CD4-positive, alpha-beta T cell treated with Interleukin-15 for 4 hours (primary cell): ENCODE results near the gene HLA-DQA1.
"Not testable (repeated sequence)": the region's sequence is repeated elsewhere in the genome, so short reads cannot be mapped to it uniquely, and the experiment has no call there.

Experiments
- DNase-seq: peaks from one replicate; pipeline ENCODE4 v3.0.0-alpha.2; 2020; ENCODE audit warnings: low spot score

HLA-DQA1 gene

GRCh38 chr6:32659856-32660595 is 22.8 kb downstream of the HLA-DQA1 start:
- DNase-seq, result no peak

DNA sequence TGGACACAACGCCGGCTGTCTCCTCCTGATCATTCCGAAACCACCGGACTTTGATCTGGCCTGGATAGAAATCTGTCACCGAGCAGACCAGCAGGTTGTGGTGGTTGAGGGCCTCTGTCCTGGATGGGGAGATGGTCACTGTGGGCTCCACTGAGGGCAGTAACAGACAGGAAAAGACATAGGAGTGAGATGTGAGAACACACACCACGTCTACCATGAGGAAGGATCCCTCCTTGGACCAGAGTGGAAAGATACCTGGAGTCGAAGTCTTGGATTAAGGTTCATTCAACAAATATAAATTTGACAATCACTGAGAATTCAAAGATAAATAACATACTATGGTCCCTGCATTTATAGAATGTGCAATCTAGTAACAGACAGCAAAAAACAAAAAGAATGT is 24.9 kb downstream of the HLA-DQA1 start:
- DNase-seq, result no peak

DNA sequence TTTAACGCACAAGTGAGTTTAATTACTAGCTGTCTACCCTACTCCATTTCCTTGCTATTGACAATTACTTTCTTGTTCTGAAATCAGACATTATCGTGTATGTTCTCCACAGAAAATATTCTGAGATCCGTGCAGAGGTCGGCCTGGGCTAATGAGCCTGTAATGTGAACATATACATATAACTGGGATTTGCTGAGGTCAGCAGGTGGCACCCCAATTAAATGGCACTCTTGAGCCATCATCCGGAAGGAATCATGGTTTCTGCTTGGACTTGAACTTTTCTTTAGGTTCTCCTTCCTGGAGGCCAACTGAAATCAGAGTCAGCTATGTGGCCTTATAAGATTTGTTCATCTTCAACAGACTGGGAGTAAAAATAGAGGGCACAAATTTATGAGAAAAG is 25.6 kb downstream of the HLA-DQA1 start:
- no peak for DNase-seq

- DNase-seq, result no peak
Observed at GRCh38 chr6:32664354-32664753, 27.1 kb downstream of the HLA-DQA1 start.

DNA sequence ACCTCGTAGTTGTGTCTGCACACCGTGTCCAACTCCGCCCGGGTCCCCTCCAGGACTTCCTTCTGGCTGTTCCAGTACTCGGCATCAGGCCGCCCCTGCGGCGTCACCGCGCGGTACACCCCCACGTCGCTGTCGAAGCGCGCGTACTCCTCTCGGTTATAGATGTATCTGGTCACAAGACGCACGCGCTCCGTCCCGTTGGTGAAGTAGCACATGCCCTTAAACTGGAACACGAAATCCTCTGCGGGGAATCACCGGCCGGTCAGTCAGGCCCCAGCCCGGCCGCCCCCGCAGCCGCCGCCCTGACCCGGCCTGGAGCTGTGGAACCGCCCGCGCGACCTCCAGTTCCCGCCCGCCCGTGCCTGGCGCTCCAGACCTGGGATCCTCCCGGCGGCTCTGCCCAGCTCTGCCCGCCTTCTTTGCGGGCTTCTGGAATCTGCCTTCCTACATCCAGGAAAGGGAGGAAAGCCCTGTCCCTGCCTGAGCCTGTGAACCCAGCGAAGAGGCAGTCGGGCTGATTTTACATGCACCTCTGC is 27.7 kb downstream of the HLA-DQA1 start:
- peak; percentile 26 for DNase-seq

- no peak for DNase-seq
Observed at GRCh38 chr6:32665661-32666060, 28.5 kb downstream of the HLA-DQA1 start.

DNA sequence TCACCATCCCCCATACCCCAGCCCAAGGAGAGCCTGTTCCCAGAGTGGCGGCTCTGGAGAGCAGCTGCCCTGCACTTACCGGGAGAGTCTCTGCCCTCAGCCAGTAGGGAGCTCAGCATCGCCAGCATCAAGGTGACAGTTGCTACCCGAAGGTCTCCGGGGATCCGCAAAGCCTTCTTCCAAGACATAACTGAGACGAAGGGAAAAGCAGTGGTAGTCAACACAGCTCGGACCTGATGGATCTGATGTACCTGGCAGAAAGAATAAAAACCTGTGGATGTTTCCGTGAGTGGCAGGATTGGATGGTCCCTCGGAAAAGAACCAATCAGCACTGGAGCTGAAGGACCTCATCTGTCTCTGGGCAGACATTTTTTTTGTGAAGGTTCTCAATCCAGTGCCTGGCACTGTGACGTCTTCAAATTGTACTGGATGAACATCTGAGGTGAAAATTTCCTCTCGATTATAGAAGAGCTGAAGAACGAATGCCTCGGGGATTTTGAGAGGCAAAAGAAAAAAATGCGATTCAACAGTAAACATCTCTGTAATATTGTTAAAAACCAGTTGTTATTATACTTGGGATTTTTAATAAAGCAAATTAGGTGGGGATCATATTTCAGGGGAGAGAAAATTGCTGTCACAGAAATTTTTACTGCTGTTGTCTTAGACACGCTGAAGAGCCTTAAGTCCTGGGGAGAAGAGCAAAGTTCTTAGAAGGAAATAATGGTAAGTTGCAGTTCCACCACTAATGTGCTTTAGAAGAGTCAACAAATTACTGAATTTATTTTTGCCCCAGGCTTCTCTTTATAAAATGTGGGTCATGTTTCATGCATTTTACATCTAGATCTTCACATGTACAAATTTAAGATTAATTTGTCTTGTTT is 29.5 kb downstream of the HLA-DQA1 start, which contains the start of gene HLA-DQB1:
Gene HLA-DQB1, minus strand, starts transcription at position 238 of the 881 bp plus-strand sequence. Its CDS starts 50 bp downstream, at position 188.
- peak; percentile 74 for DNase-seq

- peak; percentile 89 for DNase-seq
Observed at GRCh38 chr6:32668226-32668747, 31.1 kb downstream of the HLA-DQA1 start.

DNA sequence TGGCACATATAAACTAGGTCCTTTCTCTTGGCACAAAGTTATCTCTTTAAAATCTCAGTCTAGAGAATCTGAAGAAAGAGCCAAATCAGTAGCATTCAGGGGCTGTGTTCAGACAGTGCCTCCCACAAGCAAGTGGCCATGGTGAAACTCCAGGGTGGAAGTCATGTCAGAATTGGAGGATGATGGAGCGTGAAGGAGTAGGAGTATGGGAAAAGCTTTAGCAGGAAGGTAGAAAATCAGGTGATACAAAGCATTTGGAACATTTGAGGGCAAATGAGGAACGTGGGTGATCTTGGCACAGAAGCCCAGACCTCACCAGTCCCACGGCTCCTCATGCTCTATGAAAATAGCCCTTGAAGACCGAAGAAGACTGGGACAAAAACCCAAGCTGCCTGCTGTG is 32.0 kb downstream of the HLA-DQA1 start:
- no peak for DNase-seq

DNA sequence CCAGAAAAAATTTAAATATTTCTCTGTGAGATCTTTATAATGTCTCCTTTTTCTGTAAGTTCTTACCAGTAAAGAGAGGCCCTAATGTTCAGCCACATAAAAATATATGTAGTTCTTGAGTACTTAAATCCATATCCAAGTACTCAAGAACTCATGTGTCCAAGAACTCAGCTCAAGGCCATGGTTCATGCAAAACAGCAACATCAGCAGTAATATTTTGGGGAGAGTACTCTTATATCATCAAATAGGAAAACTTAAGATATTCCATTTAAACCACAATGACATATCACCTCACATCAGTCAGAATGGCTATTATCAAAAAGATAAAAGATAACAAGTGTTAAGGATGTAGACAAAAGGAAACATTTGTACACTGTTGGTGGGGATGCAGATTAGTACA is 32.7 kb downstream of the HLA-DQA1 start:
- no peak for DNase-seq

DNA sequence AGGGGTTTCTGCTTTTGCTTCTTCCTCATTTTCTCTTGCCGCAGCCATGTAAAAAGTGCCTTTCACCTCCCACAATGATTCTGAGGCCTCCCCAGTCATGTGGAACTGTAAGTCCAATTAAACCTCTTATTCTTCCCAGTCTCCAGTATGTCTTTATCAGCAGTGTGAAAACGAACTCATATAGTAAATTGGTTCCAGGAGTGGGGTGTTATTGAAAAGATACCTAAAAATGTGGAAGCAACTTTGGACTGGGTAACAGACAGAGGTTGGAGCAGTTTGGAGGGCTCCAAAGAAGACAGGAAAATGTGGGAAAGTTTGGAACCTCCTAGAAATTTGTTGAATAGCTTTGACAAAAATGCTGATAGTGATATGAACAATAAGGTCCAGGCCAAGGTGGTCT is 34.7 kb downstream of the HLA-DQA1 start:
- DNase-seq, result not testable (repeated sequence)

DNA sequence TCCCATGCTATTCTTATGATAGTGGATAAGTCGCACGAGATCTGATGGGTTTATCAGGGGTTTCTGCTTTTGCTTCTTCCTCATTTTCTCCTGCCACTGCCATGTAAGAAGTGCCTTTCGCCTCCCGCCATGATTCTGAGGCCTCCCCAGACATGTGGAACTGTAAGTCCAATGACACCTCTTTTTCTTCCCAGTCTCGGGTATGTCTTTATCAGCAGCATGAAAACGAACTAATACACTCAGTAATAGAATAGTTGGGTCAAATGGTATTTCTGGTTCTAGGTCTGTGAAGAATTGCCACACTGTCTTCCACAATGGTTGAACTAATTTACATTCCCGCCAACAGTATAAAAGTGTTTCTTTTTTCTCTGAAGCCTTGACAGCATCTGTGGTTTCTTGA is 36.9 kb downstream of the HLA-DQA1 start:
- not testable (repeated sequence) for DNase-seq

- no peak for DNase-seq
Observed at GRCh38 chr6:32679492-32679891, 42.3 kb downstream of the HLA-DQA1 start.

DNA sequence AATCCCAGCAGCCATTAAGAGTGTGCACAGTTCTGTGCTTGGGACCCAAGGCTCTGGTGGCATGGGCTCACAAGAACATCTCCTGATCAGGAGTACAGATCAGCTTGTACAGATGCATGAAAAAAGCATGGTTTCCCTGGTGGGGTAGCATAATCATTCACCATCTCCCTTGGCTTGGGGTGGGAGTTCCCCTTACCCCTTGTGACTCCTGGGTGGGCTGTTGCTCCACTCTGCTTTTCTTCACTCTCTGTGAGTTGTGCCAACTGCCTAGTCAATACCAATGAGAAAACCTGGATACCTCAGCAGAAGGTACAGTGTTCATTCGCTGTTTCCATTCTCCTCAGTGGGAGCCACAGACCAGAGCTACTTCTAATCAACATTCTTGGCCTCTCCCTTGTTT is 42.8 kb downstream of the HLA-DQA1 start:
- DNase-seq, result no peak

DNA sequence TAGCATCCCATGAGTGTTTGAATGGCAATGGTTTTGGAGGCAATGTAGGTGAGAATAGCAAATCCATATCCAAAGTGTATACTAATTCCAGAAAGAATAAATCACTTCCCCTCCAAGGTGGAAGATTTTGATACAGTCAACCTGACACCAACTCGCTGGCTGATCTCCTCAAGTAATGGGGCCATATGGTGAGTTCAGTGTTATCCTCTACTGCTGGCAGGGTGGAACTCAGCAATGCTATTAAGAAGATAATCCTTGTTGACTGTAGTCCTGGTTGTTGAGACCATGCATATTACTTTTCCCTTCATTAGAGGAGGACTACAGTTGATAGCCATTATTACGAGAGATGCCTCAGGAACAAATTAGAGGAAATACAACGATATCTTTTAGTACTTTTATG is 47.0 kb downstream of the HLA-DQA1 start:
- DNase-seq, result no peak

DNA sequence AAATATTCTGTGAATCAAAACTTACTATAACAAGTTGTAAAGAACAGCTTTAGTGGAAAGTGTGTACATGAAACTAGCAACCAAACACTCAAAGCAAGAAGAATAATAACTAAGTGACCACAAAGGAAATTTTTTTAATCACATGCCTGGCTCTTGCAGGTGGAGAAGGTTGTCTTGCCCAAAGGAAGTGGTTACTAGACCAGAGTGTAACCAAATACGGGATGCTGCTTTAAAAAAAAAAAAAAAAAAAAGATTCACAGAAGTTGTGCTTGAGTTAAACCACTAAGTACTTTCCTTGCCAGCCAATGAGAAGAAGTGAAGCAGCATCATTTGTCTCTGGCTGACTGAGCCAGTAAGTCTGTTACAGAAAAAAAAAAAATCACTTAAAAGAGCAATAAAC is 48.4 kb downstream of the HLA-DQA1 start:
- DNase-seq, result peak; percentile 79

GRCh38 chr6:32689531-32690501 is 52.6 kb downstream of the HLA-DQA1 start:
- DNase-seq, result no peak

DNA sequence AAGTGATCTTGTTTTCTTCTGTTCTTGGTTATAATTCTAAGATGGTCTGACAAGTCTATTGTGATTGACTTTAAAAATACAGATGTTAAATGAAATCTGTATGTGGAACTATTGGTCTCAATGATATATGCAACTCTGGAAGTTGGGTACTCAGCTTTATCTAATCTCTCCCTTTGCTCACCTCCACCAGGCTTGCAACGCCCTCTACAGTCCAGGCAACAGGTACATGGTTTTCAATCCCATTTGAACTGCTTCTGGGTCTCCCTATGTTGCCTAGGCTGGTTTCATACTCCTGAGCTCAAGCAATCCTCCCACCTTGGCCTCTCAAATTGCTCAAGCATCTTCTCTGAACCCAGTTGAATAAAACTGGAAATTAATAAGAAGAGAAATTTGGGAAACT is 54.8 kb downstream of the HLA-DQA1 start:
- DNase-seq, result peak; percentile 65
